Measurements from ENCODE around the gene TSPAN16. TPM values are rescaled to one million over a fixed set of nuclear protein-coding genes. Genes with fewer than 3 reads are reported as not detected.

The TSPAN16 gene
- total and polyA plus RNA-seq, 8 donors = 0.26 TPM; not detected in 7

DNA sequence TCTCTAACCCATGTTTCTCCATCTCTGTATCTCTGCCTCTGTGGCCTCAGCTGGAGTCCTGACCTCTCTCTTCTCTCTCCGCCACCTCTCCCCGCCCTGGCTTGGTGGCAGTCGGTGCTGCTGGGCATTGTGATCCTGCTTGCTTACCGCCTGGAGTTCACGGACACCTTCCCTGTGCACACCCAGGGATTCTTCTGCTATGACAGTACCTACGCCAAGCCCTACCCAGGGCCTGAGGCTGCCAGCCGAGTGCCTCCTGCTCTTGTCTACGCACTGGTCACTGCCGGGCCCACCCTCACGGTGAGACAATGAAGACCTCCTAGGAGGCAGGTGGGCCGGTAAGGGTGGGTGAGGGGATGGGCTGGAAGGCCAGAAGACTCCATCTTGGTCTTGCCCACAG is 63.5 kb downstream of the TSPAN16 start:
- Histone ChIP-seq H3K27ac (no peak overlapping the region), H3K9me3 (no peaks in the 10 kb centered on the region), H3K36me3 (peaks cover 0 to 48% of the 10 kb centered on the region in 2 donors), H3K4me3 (no peak overlapping the region), H3K4me1 (peaks cover 0 to 19% of the 10 kb centered on the region in 2 donors), H3K27me3 (no peaks in the 10 kb centered on the region)
- DNase-seq (no peak), ATAC-seq (no peak)
- intact Hi-C loops (cut with DNase I) = no loop called here
- TF ChIP-seq, protein P1, sequence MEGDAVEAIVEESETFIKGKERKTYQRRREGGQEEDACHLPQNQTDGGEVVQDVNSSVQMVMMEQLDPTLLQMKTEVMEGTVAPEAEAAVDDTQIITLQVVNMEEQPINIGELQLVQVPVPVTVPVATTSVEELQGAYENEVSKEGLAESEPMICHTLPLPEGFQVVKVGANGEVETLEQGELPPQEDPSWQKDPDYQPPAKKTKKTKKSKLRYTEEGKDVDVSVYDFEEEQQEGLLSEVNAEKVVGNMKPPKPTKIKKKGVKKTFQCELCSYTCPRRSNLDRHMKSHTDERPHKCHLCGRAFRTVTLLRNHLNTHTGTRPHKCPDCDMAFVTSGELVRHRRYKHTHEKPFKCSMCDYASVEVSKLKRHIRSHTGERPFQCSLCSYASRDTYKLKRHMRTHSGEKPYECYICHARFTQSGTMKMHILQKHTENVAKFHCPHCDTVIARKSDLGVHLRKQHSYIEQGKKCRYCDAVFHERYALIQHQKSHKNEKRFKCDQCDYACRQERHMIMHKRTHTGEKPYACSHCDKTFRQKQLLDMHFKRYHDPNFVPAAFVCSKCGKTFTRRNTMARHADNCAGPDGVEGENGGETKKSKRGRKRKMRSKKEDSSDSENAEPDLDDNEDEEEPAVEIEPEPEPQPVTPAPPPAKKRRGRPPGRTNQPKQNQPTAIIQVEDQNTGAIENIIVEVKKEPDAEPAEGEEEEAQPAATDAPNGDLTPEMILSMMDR (IDR thresholded peaks at IDR 0.05) = no peak

DNA sequence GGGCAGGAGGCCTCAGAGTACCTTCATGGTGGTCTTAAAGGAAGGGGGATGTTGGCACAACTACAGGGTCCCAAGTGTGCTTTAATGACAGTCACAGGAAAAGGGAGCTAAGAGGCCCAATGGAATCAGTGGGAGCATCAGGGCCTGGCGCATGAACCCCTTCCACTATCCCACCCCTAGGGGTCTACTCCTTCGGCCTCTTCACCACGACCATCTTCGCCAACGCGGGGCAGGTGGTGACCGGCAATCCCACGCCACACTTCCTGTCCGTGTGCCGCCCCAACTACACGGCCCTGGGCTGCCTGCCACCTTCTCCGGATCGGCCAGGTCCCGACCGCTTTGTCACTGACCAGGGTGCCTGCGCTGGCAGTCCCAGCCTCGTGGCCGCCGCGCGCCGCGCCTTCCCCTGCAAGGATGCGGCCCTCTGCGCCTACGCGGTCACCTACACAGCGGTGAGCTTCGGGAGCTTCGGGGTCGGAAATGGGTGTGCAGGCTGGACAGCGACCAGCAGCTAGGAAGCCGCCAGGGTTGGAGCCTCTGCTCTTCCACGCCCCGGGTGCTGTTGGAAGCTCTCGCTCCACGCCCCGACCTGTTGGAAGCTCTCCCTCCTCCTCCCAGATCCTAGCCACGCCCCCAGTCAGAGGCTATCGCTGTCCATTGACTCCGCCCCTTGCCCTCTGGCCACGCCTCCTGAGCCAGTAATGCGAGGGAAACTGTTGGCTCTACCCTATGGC is 65.2 kb downstream of the TSPAN16 start:
- DNase-seq = peak in 2 of 4 donors; percentile 66 to 90
- intact Hi-C loops (cut with DNase I) = no loop called here
- H3K4me1 ChIP-seq = peaks cover 0 to 7% of the 10 kb centered on the region in 2 donors
- no peak overlapping the region for H3K27ac ChIP-seq
- H3K9me3 ChIP-seq = no peaks in the 10 kb centered on the region
- H3K27me3 ChIP-seq = no peaks in the 10 kb centered on the region
- peak overlapping the region in 1 of 2 donors; percentile 11 for H3K4me3 ChIP-seq
- TF ChIP-seq, protein P1 (IDR thresholded peaks at IDR 0.05) = no peak
- H3K36me3 ChIP-seq = peaks cover 0 to 66% of the 10 kb centered on the region in 2 donors
- peak; percentile 89 for ATAC-seq

DNA sequence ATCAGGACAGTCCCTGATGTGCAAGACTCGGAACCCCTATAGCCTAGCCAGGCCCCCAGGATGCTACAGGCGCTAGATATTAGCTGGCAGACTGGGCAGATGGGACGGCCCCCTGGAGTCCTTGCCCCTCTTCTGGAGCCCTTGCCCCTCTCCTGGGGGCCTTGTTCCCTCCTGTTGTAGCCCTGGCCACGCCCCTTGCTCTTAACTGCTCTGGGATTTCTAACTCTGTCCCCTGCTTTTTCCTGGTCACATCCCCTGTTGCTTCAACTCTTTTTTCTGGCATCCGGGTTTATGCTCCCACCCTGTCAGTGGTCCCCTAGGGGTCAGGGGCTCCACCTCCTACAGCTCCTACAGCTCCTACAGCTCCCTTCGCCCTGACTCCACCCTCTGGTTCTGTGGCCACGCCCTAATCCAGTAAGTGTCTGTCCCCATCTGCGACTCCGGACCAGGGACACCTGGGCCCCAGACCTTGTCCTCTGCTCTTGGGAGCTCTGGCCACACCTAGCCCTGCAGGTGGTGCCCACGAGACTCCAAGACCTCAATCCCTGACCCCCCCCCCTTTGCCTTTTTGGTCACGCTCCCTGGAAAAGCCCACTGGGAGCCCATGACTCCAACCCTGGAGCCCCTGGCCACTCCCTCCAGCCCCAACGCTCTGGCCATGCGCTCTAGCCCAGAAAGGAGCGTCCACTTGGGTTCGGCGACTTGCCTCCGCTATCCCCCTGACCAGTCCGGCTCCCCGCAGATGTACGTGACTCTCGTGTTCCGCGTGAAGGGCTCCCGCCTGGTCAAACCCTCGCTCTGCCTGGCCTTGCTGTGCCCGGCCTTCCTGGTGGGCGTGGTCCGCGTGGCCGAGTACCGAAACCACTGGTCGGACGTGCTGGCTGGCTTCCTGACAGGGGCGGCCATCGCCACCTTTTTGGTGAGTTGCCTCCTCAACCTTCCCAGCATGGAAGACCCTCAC is 66.1 kb downstream of the TSPAN16 start:
- no peaks in the 10 kb centered on the region for H3K9me3 ChIP-seq
- peaks cover 0 to 4% of the 10 kb centered on the region in 2 donors for H3K4me1 ChIP-seq
- no peak overlapping the region for H3K27ac ChIP-seq
- peaks cover 0 to 70% of the 10 kb centered on the region in 2 donors for H3K36me3 ChIP-seq
- intact Hi-C loops (cut with DNase I) = no loop called here
- TF ChIP-seq, protein P1 (IDR thresholded peaks at IDR 0.05) = no peak
- H3K4me3 ChIP-seq = no peak overlapping the region
- peak in 1 of 4 donors; percentile 76 for DNase-seq
- no peaks in the 10 kb centered on the region for H3K27me3 ChIP-seq
- no peak for ATAC-seq

DNA sequence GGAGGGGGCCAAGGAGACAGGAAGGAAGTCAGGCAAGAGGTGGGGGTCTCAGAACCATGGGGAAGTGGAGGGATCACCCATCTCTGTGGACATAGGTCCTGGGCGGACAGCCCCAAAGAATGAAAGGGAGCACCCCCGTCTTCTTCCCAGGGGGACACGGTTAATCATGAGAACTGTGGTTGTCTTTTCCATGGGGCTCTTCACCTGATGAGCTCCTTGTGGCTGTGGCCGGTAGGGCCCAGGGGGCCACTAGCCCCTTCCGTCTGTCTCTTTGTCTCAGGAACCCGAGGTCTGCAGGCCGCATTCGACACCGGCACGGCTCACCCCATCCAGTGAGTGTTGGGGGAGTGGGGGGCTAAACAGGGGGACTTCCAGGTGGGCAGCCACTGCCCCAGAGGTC is 67.9 kb downstream of the TSPAN16 start:
- ATAC-seq (no peak), DNase-seq (no peak)

More for the DNA sequence above, 67.9 kb downstream of the TSPAN16 start:
- no peak overlapping the region for H3K27ac ChIP-seq
- peaks cover 0 to 4% of the 10 kb centered on the region in 2 donors for H3K4me1 ChIP-seq
- TF ChIP-seq, protein P1 (IDR thresholded peaks at IDR 0.05) = no peak
- H3K27me3 ChIP-seq = no peaks in the 10 kb centered on the region
- no peak overlapping the region for H3K4me3 ChIP-seq
- H3K9me3 ChIP-seq = no peaks in the 10 kb centered on the region
- H3K36me3 ChIP-seq = peaks cover 0 to 84% of the 10 kb centered on the region in 2 donors
- intact Hi-C loops (cut with DNase I) = no loop called here
